Measurements from ENCODE around the gene OVCA2. TPM values are rescaled to one million over a fixed set of nuclear protein-coding genes. Genes with fewer than 3 reads are reported as not detected.
A peak's percentile ranks its signal among the peaks of the same experiment; 100 is the strongest.

OVCA2 gene
- polyA plus RNA-seq, 1 donor (not counting 4 experiments of a cell fraction or from before 2014, with no cell fraction given) = 41.2 TPM

DNA sequence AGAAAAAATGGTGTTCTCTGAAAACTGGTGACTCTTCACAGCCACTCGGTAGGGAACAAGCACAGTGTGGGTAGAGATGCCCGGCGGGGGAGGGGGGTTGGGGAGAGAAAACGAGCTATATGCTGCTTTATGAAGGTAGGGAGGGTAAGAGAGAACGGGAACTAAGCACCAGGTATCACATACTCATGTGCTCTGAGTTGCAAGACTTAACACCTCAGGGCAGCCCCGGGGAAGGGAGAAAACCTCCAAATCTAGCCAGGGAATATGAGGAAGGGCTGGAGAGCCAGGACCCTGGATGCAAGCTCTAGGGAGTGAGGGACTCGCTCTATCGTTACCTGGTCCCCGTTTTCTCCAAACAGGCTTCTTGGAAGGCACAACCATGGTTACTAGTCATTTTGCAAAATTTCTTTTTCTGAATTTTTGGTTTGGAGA is 48.4 kb downstream of the OVCA2 start:
- Histone ChIP-seq H3K9me1 (ENCODE audit: control insufficient read depth, extremely low read depth, insufficient read depth, low read length) (no peaks in the 10 kb centered on the region), H4K20me1 (ENCODE audit: control insufficient read depth, extremely low read depth, insufficient read depth, low read length) (no peaks in the 10 kb centered on the region), H3K4me3 (ENCODE audit: control insufficient read depth in 2 of 3, extremely low read depth in 1 of 3, insufficient read depth in 2 of 3, low read depth in 1 of 3, low read length in 3 of 3) (no peak overlapping the region), H3K36me3 (ENCODE audit: control insufficient read depth in 2 of 2, extremely low read depth in 1 of 2, insufficient read depth in 2 of 2, low read length in 2 of 2) (peaks cover 6 to 7% of the 10 kb centered on the region in 2 experiments), H3K4me2 (ENCODE audit: control insufficient read depth, extremely low read depth, insufficient read depth, low read depth, low read length) (no peak overlapping the region), H3K79me2 (ENCODE audit: control insufficient read depth, insufficient read depth, low read length) (no peaks in the 10 kb centered on the region), H3K27ac (ENCODE audit: control insufficient read depth, insufficient read depth, low read length) (no peak overlapping the region), H2AFZ (ENCODE audit: control insufficient read depth, low read length) (no peak overlapping the region), H3K9ac (ENCODE audit: control insufficient read depth, extremely low read depth, insufficient read depth, low read length) (no peak overlapping the region), H3K9me3 (ENCODE audit: control insufficient read depth, low read depth, low read length) (no peaks in the 10 kb centered on the region), H3K27me3 (ENCODE audit: control insufficient read depth, extremely low read depth, insufficient read depth, low read length) (no peaks in the 10 kb centered on the region), H3K4me1 (ENCODE audit: control insufficient read depth, extremely low read depth, insufficient read depth, low read length) (peaks cover 43% of the 10 kb centered on the region)
- no peak for DNase-seq (ENCODE audit: low read depth, low spot score)
- TF ChIP-seq EZH2 (IDR thresholded peaks at IDR 0.05; ENCODE audit: low read length) = no peak
- TF ChIP-seq, protein P1, sequence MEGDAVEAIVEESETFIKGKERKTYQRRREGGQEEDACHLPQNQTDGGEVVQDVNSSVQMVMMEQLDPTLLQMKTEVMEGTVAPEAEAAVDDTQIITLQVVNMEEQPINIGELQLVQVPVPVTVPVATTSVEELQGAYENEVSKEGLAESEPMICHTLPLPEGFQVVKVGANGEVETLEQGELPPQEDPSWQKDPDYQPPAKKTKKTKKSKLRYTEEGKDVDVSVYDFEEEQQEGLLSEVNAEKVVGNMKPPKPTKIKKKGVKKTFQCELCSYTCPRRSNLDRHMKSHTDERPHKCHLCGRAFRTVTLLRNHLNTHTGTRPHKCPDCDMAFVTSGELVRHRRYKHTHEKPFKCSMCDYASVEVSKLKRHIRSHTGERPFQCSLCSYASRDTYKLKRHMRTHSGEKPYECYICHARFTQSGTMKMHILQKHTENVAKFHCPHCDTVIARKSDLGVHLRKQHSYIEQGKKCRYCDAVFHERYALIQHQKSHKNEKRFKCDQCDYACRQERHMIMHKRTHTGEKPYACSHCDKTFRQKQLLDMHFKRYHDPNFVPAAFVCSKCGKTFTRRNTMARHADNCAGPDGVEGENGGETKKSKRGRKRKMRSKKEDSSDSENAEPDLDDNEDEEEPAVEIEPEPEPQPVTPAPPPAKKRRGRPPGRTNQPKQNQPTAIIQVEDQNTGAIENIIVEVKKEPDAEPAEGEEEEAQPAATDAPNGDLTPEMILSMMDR (optimal IDR thresholded peaks at IDR 0.05 in 1 of 3, IDR thresholded peaks at IDR 0.05 in 1 of 3, conservative IDR thresholded peaks at IDR 0.05 in 1 of 3; ENCODE audit: extremely low read depth in 1 of 3, insufficient read depth in 2 of 3, low read length in 3 of 3) = no peak
- dilution Hi-C loops (cut with MboI; ENCODE audit: extremely low pct_ligation_motif_present, low sequenced_read_pairs) = no loop called here
- no peak for FAIRE-seq

DNA sequence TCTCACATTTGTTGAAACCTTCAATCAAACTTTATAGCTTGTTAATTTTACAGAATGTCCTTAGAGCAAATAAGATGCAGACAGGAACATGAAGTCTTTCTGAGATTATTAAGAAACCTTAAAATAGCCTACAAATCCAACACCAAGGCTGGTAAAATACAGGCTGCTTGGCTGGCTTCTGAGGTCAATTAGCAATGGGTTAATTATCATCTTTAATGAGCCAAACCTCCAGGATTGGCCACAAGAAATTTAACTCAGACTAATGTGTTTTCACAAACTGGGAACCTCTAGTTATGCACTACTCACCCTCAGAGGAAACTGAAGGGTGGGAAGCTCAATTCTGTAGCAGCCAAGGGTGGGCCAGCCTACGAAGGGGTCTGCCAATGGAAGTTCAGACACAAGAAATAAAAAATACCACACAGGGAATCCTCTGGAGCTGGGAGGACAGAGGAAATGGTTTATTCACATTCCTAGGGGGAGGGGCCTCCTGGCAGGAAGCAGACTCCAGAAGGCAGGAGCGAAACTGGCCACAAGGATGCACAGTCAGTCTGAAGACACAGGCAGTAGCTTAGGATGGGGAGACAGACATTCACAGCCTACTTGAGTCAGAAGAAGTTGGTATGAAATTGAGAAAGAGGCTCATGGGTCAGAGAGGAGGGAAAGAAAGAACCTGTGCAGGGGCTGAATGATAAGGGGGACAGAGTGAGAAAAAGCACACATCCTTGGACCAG is 49.1 kb downstream of the OVCA2 start:
- H2AFZ ChIP-seq (ENCODE audit: control insufficient read depth, low read length) = no peak overlapping the region
- DNase-seq (ENCODE audit: low read depth, low spot score) = no peak
- FAIRE-seq = peak; percentile 91

More for the DNA sequence above, 49.1 kb downstream of the OVCA2 start:
- no peak overlapping the region for H3K4me3 ChIP-seq (ENCODE audit: control insufficient read depth in 2 of 3, extremely low read depth in 1 of 3, insufficient read depth in 2 of 3, low read depth in 1 of 3, low read length in 3 of 3)
- H3K27ac ChIP-seq (ENCODE audit: control insufficient read depth, insufficient read depth, low read length) = no peak overlapping the region
- dilution Hi-C loops (cut with MboI; ENCODE audit: extremely low pct_ligation_motif_present, low sequenced_read_pairs) = no loop called here
- peak overlapping the region; percentile 23 for H3K4me2 ChIP-seq (ENCODE audit: control insufficient read depth, extremely low read depth, insufficient read depth, low read depth, low read length)
- no peaks in the 10 kb centered on the region for H4K20me1 ChIP-seq (ENCODE audit: control insufficient read depth, extremely low read depth, insufficient read depth, low read length)
- H3K27me3 ChIP-seq (ENCODE audit: control insufficient read depth, extremely low read depth, insufficient read depth, low read length) = no peaks in the 10 kb centered on the region
- H3K4me1 ChIP-seq (ENCODE audit: control insufficient read depth, extremely low read depth, insufficient read depth, low read length) = peaks cover 40% of the 10 kb centered on the region
- no peak overlapping the region for H3K9ac ChIP-seq (ENCODE audit: control insufficient read depth, extremely low read depth, insufficient read depth, low read length)
- no peaks in the 10 kb centered on the region for H3K79me2 ChIP-seq (ENCODE audit: control insufficient read depth, insufficient read depth, low read length)
- peaks cover 6 to 7% of the 10 kb centered on the region in 2 experiments for H3K36me3 ChIP-seq (ENCODE audit: control insufficient read depth in 2 of 2, extremely low read depth in 1 of 2, insufficient read depth in 2 of 2, low read length in 2 of 2)
- no peaks in the 10 kb centered on the region for H3K9me1 ChIP-seq (ENCODE audit: control insufficient read depth, extremely low read depth, insufficient read depth, low read length)
- TF ChIP-seq EZH2 (IDR thresholded peaks at IDR 0.05; ENCODE audit: low read length) = no peak
- TF ChIP-seq, protein P1 (optimal IDR thresholded peaks at IDR 0.05 in 1 of 3, IDR thresholded peaks at IDR 0.05 in 1 of 3, conservative IDR thresholded peaks at IDR 0.05 in 1 of 3; ENCODE audit: extremely low read depth in 1 of 3, insufficient read depth in 2 of 3, low read length in 3 of 3) = peak; percentile 22 to 47 (median 47)
- H3K9me3 ChIP-seq (ENCODE audit: control insufficient read depth, low read depth, low read length) = no peaks in the 10 kb centered on the region

All from keratinocyte (primary cell).